HepG2 (cell line): ENCODE data around the gene IL6ST. TPM values are rescaled to one million over a fixed set of nuclear protein-coding genes. Genes with fewer than 3 reads are reported as not detected.
A peak's percentile ranks its signal among the peaks of the same experiment; 100 is the strongest.

Source experiments
- ASH2L ChIP-seq: fragments of 300-600, 200-600 bp; sonication (generic); IDR thresholded peaks from 2 replicates; pipeline ENCODE4 v1.7.0; 2017; ENCODE audit warnings: low read depth, mild to moderate bottlenecking, moderate library complexity, mixed read lengths, low read length; ENCODE audit not compliant: insufficient read length
- BHLHE40 ChIP-seq: IDR thresholded peaks from 2 replicates; pipeline ENCODE4 v1.6.1; 2011; ENCODE audit warnings: low read length, improper control_type of control experiment
- CCAR2 ChIP-seq: fragments of 200-400 bp; formaldehyde crosslinking; optimal IDR thresholded peaks from 2 replicates; pipeline ENCODE3; 2018; ENCODE audit warnings: low read depth, mild to moderate bottlenecking, low read length, moderate library complexity
- ETV5 ChIP-seq: IDR thresholded peaks from 2 replicates; pipeline ENCODE4 v1.6.1; 2018; ENCODE audit warnings: missing biosample characterization, missing genetic modification reagents, inconsistent platforms, borderline replicate concordance
- GTF3A ChIP-seq: sonication (generic); formaldehyde crosslinking; conservative IDR thresholded peaks from 2 replicates; pipeline ENCODE4 v1.4.0; 2020; ENCODE audit warnings: mild to moderate bottlenecking, missing genetic modification reagents
- KLF12 ChIP-seq: sonication (generic); formaldehyde crosslinking; IDR thresholded peaks from 2 replicates; pipeline ENCODE4 v1.4.0; 2020; ENCODE audit warnings: missing genetic modification reagents, borderline replicate concordance
- KLF16 ChIP-seq, 2 experiments: sonication (generic) in 1 of 2; formaldehyde crosslinking in 1 of 2; IDR thresholded peaks; 2 replicates each; pipeline versions ENCODE4 v1.6.1 to v1.8.0; 2016 to 2023; ENCODE audit warnings: missing genetic modification reagents in 2 of 2, missing compliant biosample characterization in 1 of 2
- MXD1 ChIP-seq: sonication (generic); formaldehyde crosslinking; IDR thresholded peaks from 2 replicates; pipeline ENCODE4 v1.4.0; 2020; ENCODE audit warnings: mild to moderate bottlenecking, missing genetic modification reagents
- MYC ChIP-seq: sonication (generic); formaldehyde crosslinking; IDR thresholded peaks from 2 replicates; pipeline ENCODE4 v1.9.0; 2021; ENCODE audit warnings: missing genetic modification reagents, borderline replicate concordance
- NFE2L1 ChIP-seq: sonication (generic); formaldehyde crosslinking; IDR thresholded peaks from 2 replicates; pipeline ENCODE4 v1.4.0; 2020; ENCODE audit warnings: missing genetic modification reagents, mild to moderate bottlenecking, borderline replicate concordance
- PCBP1 ChIP-seq: fragments of 200-400 bp; formaldehyde crosslinking; IDR thresholded peaks from 2 replicates; pipeline ENCODE4 v1.6.1; 2017; ENCODE audit warnings: mild to moderate bottlenecking, low read depth, low read length, borderline replicate concordance
- POGZ ChIP-seq: sonication (generic); formaldehyde crosslinking; IDR thresholded peaks from 2 replicates; pipeline ENCODE4 v1.4.0; 2020; ENCODE audit warnings: mild to moderate bottlenecking, missing genetic modification reagents
- ZBTB20 ChIP-seq: sonication (generic); formaldehyde crosslinking; IDR thresholded peaks from 2 replicates; pipeline ENCODE4 v1.8.1; 2023; ENCODE audit warnings: missing genetic modification reagents, low read depth, mild to moderate bottlenecking, borderline replicate concordance
- ZMAT5 ChIP-seq: sonication (generic); formaldehyde crosslinking; IDR thresholded peaks from 2 replicates; pipeline ENCODE4 v1.5.0; 2020; ENCODE audit warnings: mild to moderate bottlenecking, low read depth, missing genetic modification reagents, borderline replicate concordance
- ZNF230 ChIP-seq: sonication (generic); formaldehyde crosslinking; IDR thresholded peaks from 2 replicates; pipeline ENCODE4 v1.4.0; 2020; ENCODE audit warnings: mild to moderate bottlenecking, missing genetic modification reagents
- ZNF607 ChIP-seq: sonication (generic); formaldehyde crosslinking; IDR thresholded peaks from 2 replicates; pipeline ENCODE4 v1.5.1; 2020; ENCODE audit warnings: missing genetic modification reagents, mild to moderate bottlenecking, borderline replicate concordance
- ZNF75D ChIP-seq: sonication (generic); formaldehyde crosslinking; IDR thresholded peaks from 2 replicates; pipeline ENCODE4 v1.8.1; 2023; ENCODE audit warnings: missing genetic modification reagents, mild to moderate bottlenecking, borderline replicate concordance
- ZSCAN5A ChIP-seq: sonication (generic); formaldehyde crosslinking; IDR thresholded peaks from 2 replicates; pipeline ENCODE4 v1.8.0; 2022; ENCODE audit warnings: mild to moderate bottlenecking, missing genetic modification reagents, borderline replicate concordance
- polyA plus RNA-seq, 8 experiments: library from polyadenylated mRNA; depleted of rRNA in 3 of 8; stranded (reverse) in 7 of 8; unstranded in 1 of 8; fragments of >200 nt; fragmentation: Illumina TruSeq in 4 of 8; extraction: Trizol in 4 of 8; gene quantifications; 2 replicates each; pipeline versions ENCODE4 v1.2.1 to v1.2.3, GENCODE V29; 2011 to 2016; ENCODE audit warnings: low read depth in 4 of 8, missing spikeins in 1 of 8, mixed read lengths in 1 of 8; ENCODE audit not compliant: insufficient read depth in 1 of 8
- total RNA-seq, 5 experiments: library from RNA; depleted of rRNA; stranded (reverse); fragments of >200 nt; fragmentation: Illumina TruSeq; extraction: Trizol; gene quantifications; 2 replicates each; pipeline ENCODE4 v1.2.3, GENCODE V29; 2016; ENCODE audit warnings: low read depth in 1 of 5
- TF ChIP-seq, protein P1 (sequence below), 2 experiments: fragments of 450-650 bp in 1 of 2; sonication (generic) in 1 of 2; formaldehyde crosslinking; IDR thresholded peaks; 2 replicates each; pipeline versions ENCODE4 v1.5.0 to v1.8.0; 2020 to 2022; ENCODE audit warnings: mild to moderate bottlenecking in 1 of 2, missing genetic modification reagents in 1 of 2
- TF ChIP-seq, protein P2 (sequence below): sonication (generic); formaldehyde crosslinking; IDR thresholded peaks from 2 replicates; pipeline ENCODE4 v1.8.1; 2022; ENCODE audit warnings: low read depth, mild to moderate bottlenecking, missing genetic modification reagents

IL6ST gene
- total and polyA plus RNA-seq, 2 of the 13 experiments (the other 11 are each of a cell fraction or from before 2014, with no cell fraction given) = 66.6 to 166 TPM

- TF ChIP-seq ZSCAN5A (CRISPR knock-in tag) = no peak; the same call in 1 of the 2 replicates
- TF ChIP-seq MXD1 (CRISPR knock-in tag) = no peak
- peak; percentile 93 for TF ChIP-seq POGZ
- TF ChIP-seq, protein P1, sequence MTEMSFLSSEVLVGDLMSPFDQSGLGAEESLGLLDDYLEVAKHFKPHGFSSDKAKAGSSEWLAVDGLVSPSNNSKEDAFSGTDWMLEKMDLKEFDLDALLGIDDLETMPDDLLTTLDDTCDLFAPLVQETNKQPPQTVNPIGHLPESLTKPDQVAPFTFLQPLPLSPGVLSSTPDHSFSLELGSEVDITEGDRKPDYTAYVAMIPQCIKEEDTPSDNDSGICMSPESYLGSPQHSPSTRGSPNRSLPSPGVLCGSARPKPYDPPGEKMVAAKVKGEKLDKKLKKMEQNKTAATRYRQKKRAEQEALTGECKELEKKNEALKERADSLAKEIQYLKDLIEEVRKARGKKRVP (CRISPR knock-in tag; IDR thresholded peaks at IDR 0.05) = peak in 1 of 2 experiments; percentile 44; a peak in 2 of 4 replicates
- no peak for TF ChIP-seq KLF12 (CRISPR knock-in tag)
- TF ChIP-seq ZNF75D (CRISPR knock-in tag) = no peak
- no peak for TF ChIP-seq NFE2L1 (CRISPR knock-in tag)
- peak; percentile 15; the same call in 1 of the 2 replicates for TF ChIP-seq ZNF607 (CRISPR knock-in tag)
- no peak for TF ChIP-seq ZMAT5 (CRISPR knock-in tag)
- TF ChIP-seq CCAR2 = no peak
- peak; percentile 53; the same call in 1 of the 2 replicates for TF ChIP-seq BHLHE40
- TF ChIP-seq KLF16 (CRISPR knock-in tag; IDR thresholded peaks at IDR 0.05) = peak in 1 of 2 experiments; percentile 73; a peak in 2 of 4 replicates
- TF ChIP-seq ZNF230 (CRISPR knock-in tag) = peak; percentile 67; the same call in 1 of the 2 replicates
- TF ChIP-seq GTF3A (CRISPR knock-in tag) = 0 out of 2 replicates have a peak, but pooled peaks have one; percentile 63
- no peak; the same call in 1 of the 2 replicates for TF ChIP-seq ZBTB20 (CRISPR knock-in tag)
- TF ChIP-seq, protein P2, sequence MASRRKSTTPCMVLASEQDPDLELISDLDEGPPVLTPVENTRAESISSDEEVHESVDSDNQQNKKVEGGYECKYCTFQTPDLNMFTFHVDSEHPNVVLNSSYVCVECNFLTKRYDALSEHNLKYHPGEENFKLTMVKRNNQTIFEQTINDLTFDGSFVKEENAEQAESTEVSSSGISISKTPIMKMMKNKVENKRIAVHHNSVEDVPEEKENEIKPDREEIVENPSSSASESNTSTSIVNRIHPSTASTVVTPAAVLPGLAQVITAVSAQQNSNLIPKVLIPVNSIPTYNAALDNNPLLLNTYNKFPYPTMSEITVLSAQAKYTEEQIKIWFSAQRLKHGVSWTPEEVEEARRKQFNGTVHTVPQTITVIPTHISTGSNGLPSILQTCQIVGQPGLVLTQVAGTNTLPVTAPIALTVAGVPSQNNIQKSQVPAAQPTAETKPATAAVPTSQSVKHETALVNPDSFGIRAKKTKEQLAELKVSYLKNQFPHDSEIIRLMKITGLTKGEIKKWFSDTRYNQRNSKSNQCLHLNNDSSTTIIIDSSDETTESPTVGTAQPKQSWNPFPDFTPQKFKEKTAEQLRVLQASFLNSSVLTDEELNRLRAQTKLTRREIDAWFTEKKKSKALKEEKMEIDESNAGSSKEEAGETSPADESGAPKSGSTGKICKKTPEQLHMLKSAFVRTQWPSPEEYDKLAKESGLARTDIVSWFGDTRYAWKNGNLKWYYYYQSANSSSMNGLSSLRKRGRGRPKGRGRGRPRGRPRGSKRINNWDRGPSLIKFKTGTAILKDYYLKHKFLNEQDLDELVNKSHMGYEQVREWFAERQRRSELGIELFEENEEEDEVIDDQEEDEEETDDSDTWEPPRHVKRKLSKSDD (CRISPR knock-in tag) = peak; percentile 50; the same call in 1 of the 2 replicates
- peak; percentile 16; the same call in 1 of the 2 replicates for TF ChIP-seq PCBP1
- no peak; the same call in 1 of the 2 replicates for TF ChIP-seq MYC (CRISPR knock-in tag)
- peak; percentile 81 for TF ChIP-seq ETV5 (CRISPR knock-in tag)
- TF ChIP-seq ASH2L = peak; percentile 89
Observed at GRCh38 chr5:55994998-55995914, 493 bp upstream of the IL6ST start (continued).
